GM23338 (cell line): ENCODE data around the gene STEAP2. TPM values are rescaled to one million over a fixed set of nuclear protein-coding genes. Genes with fewer than 3 reads are reported as not detected.

ENCODE experiments used
- ATAC-seq: fragments of 200-7000 bp; cut with Tn5 transposase; 3 replicates; pipeline ENCODE4 v1.9.1; 2020
- DNase-seq: peaks from one replicate; pipeline ENCODE4 v3.0.0-alpha.2; 2015; ENCODE audit warnings: low spot score
- H2AFZ ChIP-seq: fragments of 200-600 bp; sonication (generic); 2 replicates; pipeline ENCODE4 v1.8.0; 2016; ENCODE audit warnings: antibody characterized with exemption, mild to moderate bottlenecking, moderate library complexity
- H3F3A ChIP-seq: fragments of 200-600 bp; sonication (generic); replicated peaks from 2 replicates; pipeline ENCODE4 v1.8.0; 2017; ENCODE audit warnings: antibody characterized with exemption, mixed run types, low read depth
- H3K27ac ChIP-seq: fragments of 200-600 bp; sonication (generic); 2 replicates; pipeline ENCODE4 v1.6.1; 2016; ENCODE audit warnings: low read depth
- H3K27me3 ChIP-seq: fragments of 200-600 bp; sonication (generic); 2 replicates; pipeline ENCODE4 v1.8.0; 2016; ENCODE audit warnings: mild to moderate bottlenecking, mixed run types, moderate library complexity; ENCODE audit not compliant: insufficient read depth
- H3K36me3 ChIP-seq: fragments of 200-600 bp; sonication (generic); 2 replicates; pipeline ENCODE4 v1.8.0; 2016; ENCODE audit warnings: mild to moderate bottlenecking; ENCODE audit not compliant: insufficient read depth
- H3K4me1 ChIP-seq: fragments of 200-600 bp; sonication (generic); 2 replicates; pipeline ENCODE4 v1.8.0; 2016; ENCODE audit warnings: mild to moderate bottlenecking, moderate library complexity; ENCODE audit not compliant: insufficient read depth
- H3K4me2 ChIP-seq: fragments of 200-600 bp; sonication (generic); 2 replicates; pipeline ENCODE4 v1.7.1; 2017; ENCODE audit warnings: mixed run types
- H3K4me3 ChIP-seq: fragments of 200-600 bp; sonication (generic); 2 replicates; pipeline ENCODE4 v1.6.1; 2016; ENCODE audit warnings: mixed run types
- H3K79me2 ChIP-seq: fragments of 200-600 bp; sonication (generic); replicated peaks from 2 replicates; pipeline ENCODE4 v1.8.0; 2017; ENCODE audit warnings: mild to moderate bottlenecking; ENCODE audit not compliant: insufficient read depth
- H3K9me2 ChIP-seq: fragments of 200-600 bp; sonication (generic); 2 replicates; pipeline ENCODE4 v1.8.0; 2017; ENCODE audit not compliant: insufficient read depth
- H4K20me1 ChIP-seq: fragments of 200-600 bp; sonication (generic); replicated peaks from 2 replicates; pipeline ENCODE4 v1.8.0; 2017; ENCODE audit warnings: mild to moderate bottlenecking; ENCODE audit not compliant: insufficient read depth
- H3K27ac Mint-ChIP-seq: 2 replicates; pipeline ENCODE4 v1.8.0; 2020; ENCODE audit warnings: inconsistent platforms, mild to moderate bottlenecking, moderate library complexity, mixed read lengths
- H3K27me3 Mint-ChIP-seq: 3 replicates; pipeline ENCODE4 v1.8.0; 2022; ENCODE audit warnings: low read depth, mild to moderate bottlenecking, moderate library complexity, mixed read lengths, inconsistent platforms; ENCODE audit not compliant: insufficient read depth, poor library complexity
- H3K36me3 Mint-ChIP-seq: 3 replicates; pipeline ENCODE4 v1.8.0; 2021; ENCODE audit warnings: low read depth, mild to moderate bottlenecking, inconsistent platforms, moderate library complexity, mixed read lengths
- H3K4me1 Mint-ChIP-seq: 3 replicates; pipeline ENCODE4 v1.8.0; 2020; ENCODE audit warnings: mild to moderate bottlenecking, inconsistent platforms, mixed read lengths
- H3K4me3 Mint-ChIP-seq: 3 replicates; pipeline ENCODE4 v1.8.0; 2021; ENCODE audit warnings: moderate library complexity, mild to moderate bottlenecking, inconsistent platforms, mixed read lengths
- H3K9me3 Mint-ChIP-seq: 3 replicates; pipeline ENCODE4 v1.8.0; 2020; ENCODE audit warnings: moderate library complexity, mild to moderate bottlenecking, inconsistent platforms, mixed read lengths
- CREB1 ChIP-seq: fragments of 250-450 bp; sonication (Bioruptor Pico); IDR thresholded peaks from 2 replicates; pipeline ENCODE4 v1.5.0; 2020; ENCODE audit warnings: low read depth, mild to moderate bottlenecking, moderate library complexity
- EZH2 ChIP-seq: fragments of 200-600 bp; sonication (generic); IDR thresholded peaks from one replicate; pipeline ENCODE4 v1.8.0; 2017; ENCODE audit warnings: antibody characterized with exemption, mild to moderate bottlenecking, low read depth; ENCODE audit not compliant: unreplicated experiment
- EZH2phosphoT487 ChIP-seq: fragments of 200-600 bp; sonication (generic); IDR thresholded peaks from one replicate; pipeline ENCODE4 v1.8.1; 2018; ENCODE audit warnings: antibody characterized with exemption; ENCODE audit not compliant: unreplicated experiment
- JUNB ChIP-seq: IDR thresholded peaks from one replicate; pipeline ENCODE4 v1.6.1; 2016; ENCODE audit warnings: antibody characterized with exemption; ENCODE audit not compliant: unreplicated experiment
- POLR2AphosphoS5 ChIP-seq: IDR thresholded peaks from 2 replicates; pipeline ENCODE4 v1.6.1; 2016; ENCODE audit warnings: antibody characterized with exemption, low read depth
- STAT1 ChIP-seq: IDR thresholded peaks from one replicate; pipeline ENCODE4 v1.6.1; 2016; ENCODE audit warnings: antibody characterized with exemption; ENCODE audit not compliant: unreplicated experiment
- ZNF114 ChIP-seq: fragments of 250-450 bp; sonication (Bioruptor Pico); IDR thresholded peaks from 2 replicates; pipeline ENCODE4 v1.5.0; 2020; ENCODE audit warnings: mild to moderate bottlenecking, moderate library complexity
- ZNF331 ChIP-seq: fragments of 250-450 bp; sonication (Bioruptor Pico); IDR thresholded peaks from 2 replicates; pipeline ENCODE4 v1.5.0; 2020; ENCODE audit warnings: low read depth, mild to moderate bottlenecking, moderate library complexity
- polyA plus RNA-seq: library from polyadenylated mRNA; unstranded; fragments of >200 nt; fragmentation: Nextera tagmentation; extraction: Ambion mirVana; gene quantifications from 2 replicates; pipeline ENCODE4 v1.2.1, GENCODE V29; 2016
- total RNA-seq: library from RNA; depleted of rRNA; stranded (reverse); fragments of >200 nt; shearing (Covaris generic); gene quantifications from 2 replicates; pipeline ENCODE4 v1.2.3, GENCODE V29; 2014
- TF ChIP-seq, protein P1 (sequence below): fragments of 250-450 bp; sonication (Bioruptor Pico); IDR thresholded peaks from 2 replicates; pipeline ENCODE4 v1.5.0; 2020; ENCODE audit warnings: mild to moderate bottlenecking, moderate library complexity
- TF ChIP-seq, protein P2 (sequence below), 2 experiments: fragments of 200-600 bp in 1 of 2; sonication (generic) in 1 of 2; conservative IDR thresholded peaks; 2 replicates each; pipeline versions ENCODE4 v1.5.1 to v1.6.1; 2016 to 2017; ENCODE audit warnings: antibody characterized with exemption in 2 of 2, low read depth in 2 of 2, mild to moderate bottlenecking in 2 of 2, moderate library complexity in 1 of 2
- TF ChIP-seq, protein P3 (sequence below): IDR thresholded peaks from one replicate; pipeline ENCODE4 v1.6.1; 2018; ENCODE audit warnings: antibody characterized with exemption; ENCODE audit not compliant: unreplicated experiment
- TF ChIP-seq, protein P4 (sequence below): IDR thresholded peaks from 2 replicates; pipeline ENCODE4 v1.6.1; 2016; ENCODE audit warnings: antibody characterized with exemption

STEAP2 gene
- total and polyA plus RNA-seq, 2 experiments from 2014 or later: 13.1 to 22.0 TPM

DNA sequence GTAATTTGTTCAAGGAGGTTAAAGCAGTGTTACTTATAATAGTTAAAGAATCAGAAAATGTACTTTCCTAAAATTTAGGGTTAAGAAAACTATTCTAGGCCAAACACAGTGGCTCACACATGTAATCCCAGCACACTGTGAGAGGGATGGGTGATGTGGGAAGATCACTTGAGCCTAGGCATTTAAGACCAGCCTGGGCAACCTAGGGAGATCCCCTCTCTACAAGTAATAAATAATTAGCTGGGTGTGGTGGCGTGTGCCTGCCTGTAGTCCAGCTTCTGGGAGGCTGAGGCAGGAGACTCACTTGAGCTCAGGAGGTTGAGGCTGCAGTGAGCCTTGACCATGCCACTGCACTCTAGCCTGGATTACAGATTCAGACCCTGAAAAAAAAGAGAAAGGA is 3.6 kb upstream of the STEAP2 start:
- Histone ChIP-seq H3K36me3 (no peaks in the 10 kb centered on the region), H3K4me2 (no peak overlapping the region), H3K4me1 (peaks cover 16% of the 10 kb centered on the region), H4K20me1 (no peaks in the 10 kb centered on the region), H3K27ac (no peak overlapping the region), H3K9me2 (no peaks in the 10 kb centered on the region), H3K27me3 (no peaks in the 10 kb centered on the region), H3K79me2 (peaks cover 2% of the 10 kb centered on the region), H3F3A (no peaks in the 10 kb centered on the region; the same call in 1 of the 2 replicates), H2AFZ (no peak overlapping the region), H3K4me3 (no peak overlapping the region)
- Mint-ChIP-seq H3K36me3 (no peaks in the 10 kb centered on the region; the same call in 2 of the 3 replicates), H3K9me3 (peaks cover 3% of the 10 kb centered on the region; the same call in 1 of the 3 replicates), H3K4me3 (no peak overlapping the region), H3K4me1 (peaks cover 10% of the 10 kb centered on the region; the same call in 2 of the 3 replicates), H3K27me3 (peaks cover 6% of the 10 kb centered on the region), H3K27ac (no peak overlapping the region)
- ATAC-seq (no peak), DNase-seq (no peak)
- TF ChIP-seq, protein P1, sequence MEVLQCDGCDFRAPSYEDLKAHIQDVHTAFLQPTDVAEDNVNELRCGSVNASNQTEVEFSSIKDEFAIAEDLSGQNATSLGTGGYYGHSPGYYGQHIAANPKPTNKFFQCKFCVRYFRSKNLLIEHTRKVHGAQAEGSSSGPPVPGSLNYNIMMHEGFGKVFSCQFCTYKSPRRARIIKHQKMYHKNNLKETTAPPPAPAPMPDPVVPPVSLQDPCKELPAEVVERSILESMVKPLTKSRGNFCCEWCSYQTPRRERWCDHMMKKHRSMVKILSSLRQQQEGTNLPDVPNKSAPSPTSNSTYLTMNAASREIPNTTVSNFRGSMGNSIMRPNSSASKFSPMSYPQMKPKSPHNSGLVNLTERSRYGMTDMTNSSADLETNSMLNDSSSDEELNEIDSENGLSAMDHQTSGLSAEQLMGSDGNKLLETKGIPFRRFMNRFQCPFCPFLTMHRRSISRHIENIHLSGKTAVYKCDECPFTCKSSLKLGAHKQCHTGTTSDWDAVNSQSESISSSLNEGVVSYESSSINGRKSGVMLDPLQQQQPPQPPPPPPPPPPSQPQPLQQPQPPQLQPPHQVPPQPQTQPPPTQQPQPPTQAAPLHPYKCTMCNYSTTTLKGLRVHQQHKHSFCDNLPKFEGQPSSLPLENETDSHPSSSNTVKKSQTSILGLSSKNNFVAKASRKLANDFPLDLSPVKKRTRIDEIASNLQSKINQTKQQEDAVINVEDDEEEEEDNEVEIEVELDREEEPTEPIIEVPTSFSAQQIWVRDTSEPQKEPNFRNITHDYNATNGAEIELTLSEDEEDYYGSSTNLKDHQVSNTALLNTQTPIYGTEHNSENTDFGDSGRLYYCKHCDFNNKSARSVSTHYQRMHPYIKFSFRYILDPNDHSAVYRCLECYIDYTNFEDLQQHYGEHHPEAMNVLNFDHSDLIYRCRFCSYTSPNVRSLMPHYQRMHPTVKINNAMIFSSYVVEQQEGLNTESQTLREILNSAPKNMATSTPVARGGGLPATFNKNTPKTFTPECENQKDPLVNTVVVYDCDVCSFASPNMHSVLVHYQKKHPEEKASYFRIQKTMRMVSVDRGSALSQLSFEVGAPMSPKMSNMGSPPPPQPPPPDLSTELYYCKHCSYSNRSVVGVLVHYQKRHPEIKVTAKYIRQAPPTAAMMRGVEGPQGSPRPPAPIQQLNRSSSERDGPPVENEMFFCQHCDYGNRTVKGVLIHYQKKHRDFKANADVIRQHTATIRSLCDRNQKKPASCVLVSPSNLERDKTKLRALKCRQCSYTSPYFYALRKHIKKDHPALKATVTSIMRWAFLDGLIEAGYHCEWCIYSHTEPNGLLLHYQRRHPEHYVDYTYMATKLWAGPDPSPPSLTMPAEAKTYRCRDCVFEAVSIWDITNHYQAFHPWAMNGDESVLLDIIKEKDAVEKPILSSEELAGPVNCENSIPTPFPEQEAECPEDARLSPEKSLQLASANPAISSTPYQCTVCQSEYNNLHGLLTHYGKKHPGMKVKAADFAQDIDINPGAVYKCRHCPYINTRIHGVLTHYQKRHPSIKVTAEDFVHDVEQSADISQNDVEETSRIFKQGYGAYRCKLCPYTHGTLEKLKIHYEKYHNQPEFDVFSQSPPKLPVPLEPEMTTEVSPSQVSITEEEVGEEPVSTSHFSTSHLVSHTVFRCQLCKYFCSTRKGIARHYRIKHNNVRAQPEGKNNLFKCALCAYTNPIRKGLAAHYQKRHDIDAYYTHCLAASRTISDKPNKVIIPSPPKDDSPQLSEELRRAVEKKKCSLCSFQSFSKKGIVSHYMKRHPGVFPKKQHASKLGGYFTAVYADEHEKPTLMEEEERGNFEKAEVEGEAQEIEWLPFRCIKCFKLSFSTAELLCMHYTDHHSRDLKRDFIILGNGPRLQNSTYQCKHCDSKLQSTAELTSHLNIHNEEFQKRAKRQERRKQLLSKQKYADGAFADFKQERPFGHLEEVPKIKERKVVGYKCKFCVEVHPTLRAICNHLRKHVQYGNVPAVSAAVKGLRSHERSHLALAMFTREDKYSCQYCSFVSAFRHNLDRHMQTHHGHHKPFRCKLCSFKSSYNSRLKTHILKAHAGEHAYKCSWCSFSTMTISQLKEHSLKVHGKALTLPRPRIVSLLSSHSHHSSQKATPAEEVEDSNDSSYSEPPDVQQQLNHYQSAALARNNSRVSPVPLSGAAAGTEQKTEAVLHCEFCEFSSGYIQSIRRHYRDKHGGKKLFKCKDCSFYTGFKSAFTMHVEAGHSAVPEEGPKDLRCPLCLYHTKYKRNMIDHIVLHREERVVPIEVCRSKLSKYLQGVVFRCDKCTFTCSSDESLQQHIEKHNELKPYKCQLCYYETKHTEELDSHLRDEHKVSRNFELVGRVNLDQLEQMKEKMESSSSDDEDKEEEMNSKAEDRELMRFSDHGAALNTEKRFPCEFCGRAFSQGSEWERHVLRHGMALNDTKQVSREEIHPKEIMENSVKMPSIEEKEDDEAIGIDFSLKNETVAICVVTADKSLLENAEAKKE (CRISPR knock-in tag): no peak
- no peak for TF ChIP-seq ZNF114 (CRISPR knock-in tag)
- no peak for TF ChIP-seq JUNB
- TF ChIP-seq ZNF331: no peak
- no peak for TF ChIP-seq POLR2AphosphoS5
- TF ChIP-seq, protein P2, sequence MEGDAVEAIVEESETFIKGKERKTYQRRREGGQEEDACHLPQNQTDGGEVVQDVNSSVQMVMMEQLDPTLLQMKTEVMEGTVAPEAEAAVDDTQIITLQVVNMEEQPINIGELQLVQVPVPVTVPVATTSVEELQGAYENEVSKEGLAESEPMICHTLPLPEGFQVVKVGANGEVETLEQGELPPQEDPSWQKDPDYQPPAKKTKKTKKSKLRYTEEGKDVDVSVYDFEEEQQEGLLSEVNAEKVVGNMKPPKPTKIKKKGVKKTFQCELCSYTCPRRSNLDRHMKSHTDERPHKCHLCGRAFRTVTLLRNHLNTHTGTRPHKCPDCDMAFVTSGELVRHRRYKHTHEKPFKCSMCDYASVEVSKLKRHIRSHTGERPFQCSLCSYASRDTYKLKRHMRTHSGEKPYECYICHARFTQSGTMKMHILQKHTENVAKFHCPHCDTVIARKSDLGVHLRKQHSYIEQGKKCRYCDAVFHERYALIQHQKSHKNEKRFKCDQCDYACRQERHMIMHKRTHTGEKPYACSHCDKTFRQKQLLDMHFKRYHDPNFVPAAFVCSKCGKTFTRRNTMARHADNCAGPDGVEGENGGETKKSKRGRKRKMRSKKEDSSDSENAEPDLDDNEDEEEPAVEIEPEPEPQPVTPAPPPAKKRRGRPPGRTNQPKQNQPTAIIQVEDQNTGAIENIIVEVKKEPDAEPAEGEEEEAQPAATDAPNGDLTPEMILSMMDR (conservative IDR thresholded peaks at IDR 0.05; ENCODE audit: low read depth in 2 of 2): no peak
- no peak for TF ChIP-seq STAT1
- TF ChIP-seq, protein P3, sequence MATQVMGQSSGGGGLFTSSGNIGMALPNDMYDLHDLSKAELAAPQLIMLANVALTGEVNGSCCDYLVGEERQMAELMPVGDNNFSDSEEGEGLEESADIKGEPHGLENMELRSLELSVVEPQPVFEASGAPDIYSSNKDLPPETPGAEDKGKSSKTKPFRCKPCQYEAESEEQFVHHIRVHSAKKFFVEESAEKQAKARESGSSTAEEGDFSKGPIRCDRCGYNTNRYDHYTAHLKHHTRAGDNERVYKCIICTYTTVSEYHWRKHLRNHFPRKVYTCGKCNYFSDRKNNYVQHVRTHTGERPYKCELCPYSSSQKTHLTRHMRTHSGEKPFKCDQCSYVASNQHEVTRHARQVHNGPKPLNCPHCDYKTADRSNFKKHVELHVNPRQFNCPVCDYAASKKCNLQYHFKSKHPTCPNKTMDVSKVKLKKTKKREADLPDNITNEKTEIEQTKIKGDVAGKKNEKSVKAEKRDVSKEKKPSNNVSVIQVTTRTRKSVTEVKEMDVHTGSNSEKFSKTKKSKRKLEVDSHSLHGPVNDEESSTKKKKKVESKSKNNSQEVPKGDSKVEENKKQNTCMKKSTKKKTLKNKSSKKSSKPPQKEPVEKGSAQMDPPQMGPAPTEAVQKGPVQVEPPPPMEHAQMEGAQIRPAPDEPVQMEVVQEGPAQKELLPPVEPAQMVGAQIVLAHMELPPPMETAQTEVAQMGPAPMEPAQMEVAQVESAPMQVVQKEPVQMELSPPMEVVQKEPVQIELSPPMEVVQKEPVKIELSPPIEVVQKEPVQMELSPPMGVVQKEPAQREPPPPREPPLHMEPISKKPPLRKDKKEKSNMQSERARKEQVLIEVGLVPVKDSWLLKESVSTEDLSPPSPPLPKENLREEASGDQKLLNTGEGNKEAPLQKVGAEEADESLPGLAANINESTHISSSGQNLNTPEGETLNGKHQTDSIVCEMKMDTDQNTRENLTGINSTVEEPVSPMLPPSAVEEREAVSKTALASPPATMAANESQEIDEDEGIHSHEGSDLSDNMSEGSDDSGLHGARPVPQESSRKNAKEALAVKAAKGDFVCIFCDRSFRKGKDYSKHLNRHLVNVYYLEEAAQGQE: no peak
- TF ChIP-seq, protein P4, sequence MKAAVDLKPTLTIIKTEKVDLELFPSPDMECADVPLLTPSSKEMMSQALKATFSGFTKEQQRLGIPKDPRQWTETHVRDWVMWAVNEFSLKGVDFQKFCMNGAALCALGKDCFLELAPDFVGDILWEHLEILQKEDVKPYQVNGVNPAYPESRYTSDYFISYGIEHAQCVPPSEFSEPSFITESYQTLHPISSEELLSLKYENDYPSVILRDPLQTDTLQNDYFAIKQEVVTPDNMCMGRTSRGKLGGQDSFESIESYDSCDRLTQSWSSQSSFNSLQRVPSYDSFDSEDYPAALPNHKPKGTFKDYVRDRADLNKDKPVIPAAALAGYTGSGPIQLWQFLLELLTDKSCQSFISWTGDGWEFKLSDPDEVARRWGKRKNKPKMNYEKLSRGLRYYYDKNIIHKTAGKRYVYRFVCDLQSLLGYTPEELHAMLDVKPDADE: no peak
- TF ChIP-seq EZH2phosphoT487: no peak
- no peak for TF ChIP-seq CREB1 (CRISPR knock-in tag)
- TF ChIP-seq EZH2: no peak
